Sigmoid colon (tissue), 4 donors: ENCODE measurements around the gene SLC24A4.

Experiments
- EP300 ChIP-seq, 4 donors: sonication (generic); formaldehyde crosslinking; IDR thresholded peaks; one replicate each; pipeline ENCODE4 v1.6.1; 2017; ENCODE audit warnings: antibody characterized with exemption in 4 of 4
- POLR2A ChIP-seq, 2 donors: fragments of 450-650 bp; IDR thresholded peaks; one replicate each; pipeline ENCODE4 v1.6.1; 2016; ENCODE audit warnings: antibody characterized with exemption in 2 of 2, mild to moderate bottlenecking in 2 of 2, moderate library complexity in 2 of 2
- TF ChIP-seq, protein P1 (sequence below), 4 experiments: fragments of 450-650 bp in 3 of 4; fragments of 200-600 bp in 1 of 4; IDR thresholded peaks; one replicate each; pipeline ENCODE4 v1.5.1; 2016 to 2019; ENCODE audit warnings: antibody characterized with exemption in 4 of 4, mild to moderate bottlenecking in 3 of 4, moderate library complexity in 2 of 4

DNA sequence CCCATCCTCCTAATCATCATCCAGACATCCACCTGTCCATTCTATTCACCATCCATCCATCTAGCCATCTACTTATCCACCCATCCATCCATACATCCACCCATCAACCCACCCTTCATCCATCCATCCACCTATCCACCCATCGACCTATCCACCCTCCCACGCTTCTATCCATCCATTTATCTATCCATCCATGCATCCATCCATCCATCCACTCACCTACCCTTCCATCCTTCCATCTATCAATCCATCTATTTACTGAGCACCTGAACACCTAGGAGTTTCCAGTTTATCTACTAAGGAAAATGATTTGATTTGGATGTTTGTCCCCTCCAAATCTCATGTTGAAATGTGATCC is 198.1 kb downstream of the SLC24A4 start:
- no peak for TF ChIP-seq POLR2A (IDR thresholded peaks at IDR 0.05)
- TF ChIP-seq EP300 (IDR thresholded peaks at IDR 0.05), result no peak
- TF ChIP-seq, protein P1, sequence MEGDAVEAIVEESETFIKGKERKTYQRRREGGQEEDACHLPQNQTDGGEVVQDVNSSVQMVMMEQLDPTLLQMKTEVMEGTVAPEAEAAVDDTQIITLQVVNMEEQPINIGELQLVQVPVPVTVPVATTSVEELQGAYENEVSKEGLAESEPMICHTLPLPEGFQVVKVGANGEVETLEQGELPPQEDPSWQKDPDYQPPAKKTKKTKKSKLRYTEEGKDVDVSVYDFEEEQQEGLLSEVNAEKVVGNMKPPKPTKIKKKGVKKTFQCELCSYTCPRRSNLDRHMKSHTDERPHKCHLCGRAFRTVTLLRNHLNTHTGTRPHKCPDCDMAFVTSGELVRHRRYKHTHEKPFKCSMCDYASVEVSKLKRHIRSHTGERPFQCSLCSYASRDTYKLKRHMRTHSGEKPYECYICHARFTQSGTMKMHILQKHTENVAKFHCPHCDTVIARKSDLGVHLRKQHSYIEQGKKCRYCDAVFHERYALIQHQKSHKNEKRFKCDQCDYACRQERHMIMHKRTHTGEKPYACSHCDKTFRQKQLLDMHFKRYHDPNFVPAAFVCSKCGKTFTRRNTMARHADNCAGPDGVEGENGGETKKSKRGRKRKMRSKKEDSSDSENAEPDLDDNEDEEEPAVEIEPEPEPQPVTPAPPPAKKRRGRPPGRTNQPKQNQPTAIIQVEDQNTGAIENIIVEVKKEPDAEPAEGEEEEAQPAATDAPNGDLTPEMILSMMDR (IDR thresholded peaks at IDR 0.05), result no peak
